ENCODE measurements around the gene GFRA1.

Gene GFRA1

DNA sequence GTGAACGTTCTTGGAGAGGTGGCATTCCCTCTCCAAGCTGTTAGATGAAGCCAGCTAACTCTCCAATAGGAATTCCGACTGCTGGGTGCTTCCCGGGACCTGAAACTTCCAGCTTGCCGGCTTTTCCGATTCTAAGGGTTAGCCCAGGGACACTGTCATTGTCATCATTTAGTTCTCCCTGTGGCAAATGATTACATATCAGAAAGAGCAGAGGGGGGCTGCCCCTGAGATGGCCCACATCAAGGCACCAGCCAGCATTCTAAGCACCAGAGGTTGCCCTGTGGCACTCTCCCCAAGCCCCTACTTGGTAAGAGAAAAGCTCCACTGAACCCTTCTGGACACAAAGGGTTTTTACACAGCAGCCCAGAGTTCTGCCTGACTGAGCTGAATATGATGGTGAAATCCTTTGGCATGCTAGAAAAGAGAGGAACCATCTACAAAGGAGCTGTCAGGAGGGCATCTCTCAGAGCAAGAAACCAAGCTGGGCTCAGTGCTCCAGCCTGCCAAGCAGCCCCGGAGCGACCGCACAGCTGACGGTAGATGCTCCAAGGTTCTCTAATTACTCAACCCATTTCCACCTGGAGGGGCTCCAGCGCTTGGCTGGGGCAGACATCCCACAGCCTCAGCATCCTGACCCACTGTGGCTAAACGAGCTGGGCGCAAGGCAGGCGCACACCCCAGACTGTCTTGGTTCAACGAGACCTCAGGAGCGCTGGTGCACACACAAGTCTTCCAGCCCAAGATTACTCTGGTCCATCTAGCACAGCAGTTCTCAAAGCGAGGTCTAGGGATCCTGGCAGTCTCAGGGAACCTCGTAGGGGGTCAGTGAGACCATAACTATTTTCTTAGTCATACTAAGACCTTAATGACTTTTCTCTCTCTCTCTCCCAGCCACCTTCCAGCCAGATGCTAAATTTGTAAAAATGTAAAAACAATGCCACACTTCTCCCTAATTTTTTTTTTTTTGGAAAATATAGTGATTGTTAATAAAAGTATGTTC is 160.5 kb downstream of the GFRA1 start:
- Histone ChIP-seq H3K4me1 (ENCODE audit: insufficient read depth, low read length) (no peaks in the 10 kb centered on the region), H3K4me2 (ENCODE audit: insufficient read depth, low read length) (no peak overlapping the region), H4K20me1 (ENCODE audit: insufficient read depth, low read length) (no peaks in the 10 kb centered on the region), H3K4me3 (ENCODE audit: low read depth in 1 of 2, low read length in 2 of 2) (no peak overlapping the region), H3K36me3 (ENCODE audit: insufficient read depth, low read length) (no peaks in the 10 kb centered on the region), H3K27ac (ENCODE audit: low read length) (no peak overlapping the region), H3K27me3 (ENCODE audit: insufficient read depth, low read length, poor library complexity) (no peaks in the 10 kb centered on the region), H3K9me3 (ENCODE audit: insufficient read depth, low read length, severe bottlenecking) (no peaks in the 10 kb centered on the region), H2AFZ (ENCODE audit: low read depth, low read length) (no peak overlapping the region), H3K9ac (ENCODE audit: low read depth, low read length) (no peak overlapping the region), H3K79me2 (ENCODE audit: insufficient read depth, low read length) (no peaks in the 10 kb centered on the region)
- TF ChIP-seq, protein P1, sequence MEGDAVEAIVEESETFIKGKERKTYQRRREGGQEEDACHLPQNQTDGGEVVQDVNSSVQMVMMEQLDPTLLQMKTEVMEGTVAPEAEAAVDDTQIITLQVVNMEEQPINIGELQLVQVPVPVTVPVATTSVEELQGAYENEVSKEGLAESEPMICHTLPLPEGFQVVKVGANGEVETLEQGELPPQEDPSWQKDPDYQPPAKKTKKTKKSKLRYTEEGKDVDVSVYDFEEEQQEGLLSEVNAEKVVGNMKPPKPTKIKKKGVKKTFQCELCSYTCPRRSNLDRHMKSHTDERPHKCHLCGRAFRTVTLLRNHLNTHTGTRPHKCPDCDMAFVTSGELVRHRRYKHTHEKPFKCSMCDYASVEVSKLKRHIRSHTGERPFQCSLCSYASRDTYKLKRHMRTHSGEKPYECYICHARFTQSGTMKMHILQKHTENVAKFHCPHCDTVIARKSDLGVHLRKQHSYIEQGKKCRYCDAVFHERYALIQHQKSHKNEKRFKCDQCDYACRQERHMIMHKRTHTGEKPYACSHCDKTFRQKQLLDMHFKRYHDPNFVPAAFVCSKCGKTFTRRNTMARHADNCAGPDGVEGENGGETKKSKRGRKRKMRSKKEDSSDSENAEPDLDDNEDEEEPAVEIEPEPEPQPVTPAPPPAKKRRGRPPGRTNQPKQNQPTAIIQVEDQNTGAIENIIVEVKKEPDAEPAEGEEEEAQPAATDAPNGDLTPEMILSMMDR (IDR thresholded peaks at IDR 0.05; ENCODE audit: borderline replicate concordance, extremely low read depth, low read length, poor library complexity, severe bottlenecking): no peak
- TF ChIP-seq EZH2 (IDR thresholded peaks at IDR 0.05; ENCODE audit: borderline replicate concordance, low read depth, low read length, severe bottlenecking): no peak
- DNase-seq (no peak), ATAC-seq (ENCODE audit: insufficient read depth, low read depth) (no peak)

DNA sequence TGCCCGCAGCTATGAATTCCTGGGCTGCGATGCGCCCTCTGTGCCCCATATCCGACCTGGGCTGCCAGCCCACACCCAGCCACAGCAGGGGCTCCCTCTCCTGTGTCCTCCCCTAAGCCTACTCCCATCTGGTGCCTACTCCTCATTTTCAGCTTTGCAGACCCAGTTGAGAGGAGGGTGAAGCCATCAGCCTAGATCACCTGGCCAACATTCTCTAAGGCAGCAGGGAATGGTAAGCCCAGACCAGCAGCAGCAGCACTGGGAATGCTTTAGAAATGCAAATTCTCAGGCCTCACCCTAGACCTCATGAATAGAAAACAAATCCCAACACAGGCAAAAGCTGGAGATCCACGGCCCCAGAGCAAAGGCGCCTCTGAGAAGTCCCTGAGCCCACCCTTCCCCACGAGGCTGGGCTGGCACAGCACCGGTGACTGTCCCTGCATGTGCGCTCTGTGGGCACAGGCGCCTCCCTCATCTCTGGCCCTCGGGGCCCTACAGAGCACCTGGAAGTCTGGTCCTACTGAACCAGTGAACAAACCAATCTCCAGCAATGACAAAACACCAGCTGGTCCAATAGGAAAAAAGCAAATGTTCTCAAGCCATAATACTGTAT is 161.4 kb downstream of the GFRA1 start:
- Histone ChIP-seq H3K9ac (ENCODE audit: low read depth, low read length) (no peak overlapping the region), H3K36me3 (ENCODE audit: insufficient read depth, low read length) (no peaks in the 10 kb centered on the region), H3K4me3 (ENCODE audit: low read depth in 1 of 2, low read length in 2 of 2) (no peak overlapping the region), H3K4me1 (ENCODE audit: insufficient read depth, low read length) (no peaks in the 10 kb centered on the region), H3K27ac (ENCODE audit: low read length) (no peak overlapping the region), H3K4me2 (ENCODE audit: insufficient read depth, low read length) (no peak overlapping the region), H3K9me3 (ENCODE audit: insufficient read depth, low read length, severe bottlenecking) (no peaks in the 10 kb centered on the region), H4K20me1 (ENCODE audit: insufficient read depth, low read length) (no peaks in the 10 kb centered on the region), H2AFZ (ENCODE audit: low read depth, low read length) (no peak overlapping the region), H3K27me3 (ENCODE audit: insufficient read depth, low read length, poor library complexity) (no peaks in the 10 kb centered on the region), H3K79me2 (ENCODE audit: insufficient read depth, low read length) (no peaks in the 10 kb centered on the region)
- DNase-seq: no peak
- no peak for ATAC-seq (ENCODE audit: insufficient read depth, low read depth)
- TF ChIP-seq, protein P1 (IDR thresholded peaks at IDR 0.05; ENCODE audit: borderline replicate concordance, extremely low read depth, low read length, poor library complexity, severe bottlenecking): no peak
- TF ChIP-seq EZH2 (IDR thresholded peaks at IDR 0.05; ENCODE audit: borderline replicate concordance, low read depth, low read length, severe bottlenecking): no peak

DNA sequence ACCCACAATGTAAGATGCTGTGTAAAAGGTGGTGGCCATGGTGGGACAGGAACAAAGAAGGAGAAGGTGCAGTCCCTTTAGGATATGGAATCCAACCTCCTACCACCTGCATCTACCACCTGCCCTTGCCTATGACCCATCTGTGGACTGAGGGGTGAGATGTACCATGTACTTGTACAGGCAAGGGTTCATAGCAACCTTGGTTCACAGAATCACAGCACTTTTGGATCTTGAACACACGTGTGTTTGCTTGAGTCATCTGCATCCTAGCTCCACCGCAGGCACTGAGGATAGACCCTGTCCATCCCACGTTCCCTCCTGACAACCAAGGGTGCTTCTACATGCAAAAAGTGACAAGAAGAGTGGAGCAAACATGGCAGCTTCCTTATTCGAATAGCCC is 162.3 kb downstream of the GFRA1 start:
- no peak overlapping the region for H3K27ac ChIP-seq (ENCODE audit: low read length)
- H3K9me3 ChIP-seq (ENCODE audit: insufficient read depth, low read length, severe bottlenecking): no peaks in the 10 kb centered on the region
- no peak overlapping the region for H3K4me2 ChIP-seq (ENCODE audit: insufficient read depth, low read length)
- H3K36me3 ChIP-seq (ENCODE audit: insufficient read depth, low read length): no peaks in the 10 kb centered on the region
- H3K27me3 ChIP-seq (ENCODE audit: insufficient read depth, low read length, poor library complexity): no peaks in the 10 kb centered on the region
- H3K4me3 ChIP-seq (ENCODE audit: low read depth in 1 of 2, low read length in 2 of 2): no peak overlapping the region
- no peak overlapping the region for H3K9ac ChIP-seq (ENCODE audit: low read depth, low read length)
- H3K79me2 ChIP-seq (ENCODE audit: insufficient read depth, low read length): no peaks in the 10 kb centered on the region
- no peaks in the 10 kb centered on the region for H4K20me1 ChIP-seq (ENCODE audit: insufficient read depth, low read length)
- ATAC-seq (ENCODE audit: insufficient read depth, low read depth): no peak
- no peak for TF ChIP-seq EZH2 (IDR thresholded peaks at IDR 0.05; ENCODE audit: borderline replicate concordance, low read depth, low read length, severe bottlenecking)
- TF ChIP-seq, protein P1 (IDR thresholded peaks at IDR 0.05; ENCODE audit: borderline replicate concordance, extremely low read depth, low read length, poor library complexity, severe bottlenecking): no peak
- no peaks in the 10 kb centered on the region for H3K4me1 ChIP-seq (ENCODE audit: insufficient read depth, low read length)
- H2AFZ ChIP-seq (ENCODE audit: low read depth, low read length): no peak overlapping the region
- no peak for DNase-seq
